GM12878 (cell line): ENCODE measurements around the gene AGPAT2.

Source experiments
- CBX3 ChIP-seq: fragments of 200-600 bp; sonication (generic); IDR thresholded peaks from 2 replicates; pipeline ENCODE4 v1.6.1; 2016; ENCODE audit warnings: low read depth, borderline replicate concordance
- POLR2AphosphoS5 ChIP-seq: IDR thresholded peaks from 2 replicates; pipeline ENCODE4 v1.6.1; 2011; ENCODE audit warnings: mild to moderate bottlenecking, low read length, inconsistent platforms

- no peak for TF ChIP-seq CBX3
- no peak for TF ChIP-seq POLR2AphosphoS5
Observed at GRCh38 chr9:136669791-136670464, 17.3 kb downstream of the AGPAT2 start.
